GM10248 (cell line): ENCODE results near the gene NAV3.

Experiments used
- CTCF ChIA-PET: fragments of 300-600 bp; sonication (Branson Sonifier 250); formaldehyde crosslinking; extraction: SDS; loops from one replicate; lab custom pipeline; 2021; ENCODE audit warnings: antibody characterized with exemption; lab: Yijun Ruan, JAX
- POLR2A ChIA-PET: fragments of 350-650 bp; sonication (Branson Sonifier 250); formaldehyde crosslinking; extraction: SDS; loops from one replicate; lab custom pipeline; 2020; ENCODE audit warnings: antibody characterized with exemption; lab: Yijun Ruan, JAX
- DNase-seq: peaks from one replicate; pipeline ENCODE4 v3.0.0; 2012; ENCODE audit errors: extremely low spot score
- CTCF ChIP-seq: IDR thresholded peaks from 2 replicates; pipeline ENCODE4 v1.5.1; 2012; ENCODE audit warnings: mild to moderate bottlenecking, low read depth; ENCODE audit errors: extremely low read depth, missing control alignments, control extremely low read depth

The NAV3 gene

GRCh38 chr12:77968571-77968970 is 137.9 kb downstream of the NAV3 start:
- ChIA-PET POLR2A (no interaction called here), CTCF (no interaction called here)
- no peak for DNase-seq
- TF ChIP-seq CTCF: no peak

GRCh38 chr12:77973579-77973978 is 142.9 kb downstream of the NAV3 start:
- CTCF ChIA-PET: no interaction called here
- POLR2A ChIA-PET: no interaction called here
- DNase-seq: no peak
- no peak for TF ChIP-seq CTCF

GRCh38 chr12:77974645-77975044 is 144.0 kb downstream of the NAV3 start:
- no peak for TF ChIP-seq CTCF
- DNase-seq: no peak
- ChIA-PET POLR2A (no interaction called here), CTCF (no interaction called here)

- ChIA-PET CTCF (no interaction called here), POLR2A (no interaction called here)
- no peak for DNase-seq
- no peak for TF ChIP-seq CTCF
These were observed 149.0 kb downstream of the NAV3 start for GRCh38 chr12:77979597-77980250.

GRCh38 chr12:77980782-77981181 is 150.1 kb downstream of the NAV3 start:
- no peak for DNase-seq
- CTCF ChIA-PET: no interaction called here
- TF ChIP-seq CTCF: no peak
- POLR2A ChIA-PET: no interaction called here

- no peak for TF ChIP-seq CTCF
- POLR2A ChIA-PET: no interaction called here
- CTCF ChIA-PET: no interaction called here
These were observed 153.2 kb downstream of the NAV3 start for GRCh38 chr12:77983859-77984258.

More at GRCh38 chr12:77983859-77984258, 153.2 kb downstream of the NAV3 start:
- DNase-seq: no peak
